ENCODE data around the gene PCDHA1. TPM values are rescaled to one million over a fixed set of nuclear protein-coding genes. Genes with fewer than 3 reads are reported as not detected.
"Not testable (repeated sequence)": the region's sequence is repeated elsewhere in the genome, so short reads cannot be mapped to it uniquely, and the experiment has no call there.

PCDHA1 gene
- total RNA-seq, 1 donor from 2014 or later, result 0.24 TPM

DNA sequence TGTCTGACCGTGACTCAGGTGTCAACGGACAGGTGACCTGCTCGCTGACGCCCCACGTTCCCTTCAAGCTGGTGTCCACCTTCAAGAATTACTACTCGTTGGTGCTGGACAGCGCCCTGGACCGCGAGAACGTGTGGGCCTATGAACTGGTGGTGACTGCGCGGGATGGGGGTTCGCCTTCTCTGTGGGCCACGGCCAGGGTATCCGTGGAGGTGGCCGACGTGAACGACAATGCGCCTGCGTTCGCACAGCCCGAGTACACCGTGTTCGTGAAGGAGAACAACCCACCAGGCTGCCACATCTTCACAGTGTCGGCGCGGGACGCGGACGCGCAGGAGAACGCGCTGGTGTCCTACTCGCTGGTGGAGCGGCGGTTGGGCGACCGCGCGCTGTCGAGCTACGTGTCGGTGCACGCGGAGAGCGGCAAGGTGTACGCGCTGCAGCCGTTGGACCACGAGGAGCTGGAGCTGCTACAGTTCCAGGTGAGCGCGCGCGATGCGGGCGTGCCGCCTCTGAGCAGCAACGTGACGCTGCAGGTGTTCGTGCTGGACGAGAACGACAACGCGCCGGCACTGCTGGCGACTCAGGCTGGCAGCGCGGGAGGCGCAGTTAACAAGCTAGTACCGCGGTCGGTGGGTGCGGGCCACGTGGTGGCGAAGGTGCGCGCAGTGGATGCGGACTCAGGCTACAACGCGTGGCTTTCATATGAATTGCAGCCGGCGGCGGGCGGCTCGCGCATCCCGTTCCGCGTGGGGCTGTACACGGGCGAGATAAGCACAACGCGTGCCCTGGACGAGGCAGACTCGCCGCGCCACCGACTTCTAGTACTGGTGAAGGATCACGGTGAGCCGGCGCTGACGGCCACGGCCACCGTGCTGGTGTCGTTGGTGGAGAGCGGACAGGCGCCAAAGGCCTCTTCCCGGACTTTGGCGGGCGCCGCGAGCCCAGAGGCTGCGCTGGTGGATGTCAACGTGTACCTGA is 84.6 kb downstream of the PCDHA1 start:
- Histone ChIP-seq H3K79me2 (ENCODE audit: low read depth) (peaks cover 11% of the 10 kb centered on the region), H3K4me3 (no peak overlapping the region)
- H3K4me3 Mint-ChIP-seq, result no peak overlapping the region

DNA sequence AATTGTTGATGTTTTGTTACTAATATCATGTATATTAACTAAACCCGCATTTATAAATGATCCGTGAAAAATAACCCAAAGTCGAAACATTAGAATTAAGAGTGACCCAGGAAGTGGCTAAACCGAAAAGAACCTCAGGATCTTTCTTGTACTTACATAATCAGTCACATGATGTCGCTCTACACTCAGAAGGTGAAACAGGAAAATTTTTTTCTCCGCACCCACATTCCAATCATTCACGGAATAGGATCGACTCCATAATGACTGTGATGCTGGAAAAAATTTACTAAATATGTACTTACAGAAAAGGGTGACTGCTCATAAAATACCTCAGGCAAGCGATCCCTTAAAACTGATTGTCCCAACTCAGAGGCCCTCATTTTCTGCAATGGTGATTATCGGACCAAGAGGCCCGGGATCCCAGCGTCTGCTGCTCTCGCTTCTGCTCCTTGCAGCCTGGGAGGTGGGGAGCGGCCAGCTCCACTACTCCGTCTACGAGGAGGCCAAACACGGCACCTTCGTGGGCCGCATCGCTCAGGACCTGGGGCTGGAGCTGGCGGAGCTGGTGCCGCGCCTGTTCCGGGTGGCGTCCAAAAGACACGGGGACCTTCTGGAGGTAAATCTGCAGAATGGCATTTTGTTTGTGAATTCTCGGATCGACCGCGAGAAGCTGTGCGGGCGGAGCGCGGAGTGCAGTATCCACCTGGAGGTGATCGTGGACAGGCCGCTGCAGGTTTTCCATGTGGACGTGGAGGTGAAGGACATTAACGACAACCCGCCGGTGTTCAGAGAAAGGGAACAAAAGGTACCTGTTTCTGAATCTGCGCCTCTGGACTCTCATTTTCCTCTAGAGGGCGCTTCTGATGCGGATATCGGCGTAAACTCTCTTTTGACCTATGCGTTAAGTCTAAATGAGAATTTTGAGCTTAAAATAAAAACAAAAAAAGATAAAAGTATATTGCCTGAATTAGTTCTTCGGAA is 89.4 kb downstream of the PCDHA1 start, which contains the start of gene PCDHA12:
Gene PCDHA12 (plus strand): TSS at position 224 of the 981 bp plus-strand sequence. CDS start 165 bp downstream, at position 389.
- Histone ChIP-seq H3K36me3 (no peaks in the 10 kb centered on the region), H3F3A (ENCODE audit: low read depth) (peaks cover 7% of the 10 kb centered on the region), H3K27ac (no peak within 1 kb of the TSS), H3K4me3 (peak within 1 kb of the TSS; percentile 58), H3K4me1 (no peaks in the 10 kb centered on the region), H3K9ac (no peak within 1 kb of the TSS), H3K27me3 (no peaks in the 10 kb centered on the region), H3K4me2 (peak within 1 kb of the TSS; percentile 56), H2AFZ (replicated peaks) (peak within 1 kb of the TSS; percentile 69), H3K79me2 (ENCODE audit: low read depth) (peaks cover 11% of the 10 kb centered on the region), H3K9me3 (ENCODE audit: low read depth) (no peaks in the 10 kb centered on the region), H4K20me1 (ENCODE audit: low read depth) (no peaks in the 10 kb centered on the region)
- H3K9me3 Mint-ChIP-seq, result peaks cover 38% of the 10 kb centered on the region
- H3K36me3 Mint-ChIP-seq, result peaks cover 49% of the 10 kb centered on the region
- peak within 1 kb of the TSS; percentile 94 for H3K4me3 Mint-ChIP-seq
- peak within 1 kb of the TSS; percentile 90 for H3K27ac Mint-ChIP-seq
- no peak for TF ChIP-seq EZH2 (IDR thresholded peaks at IDR 0.05)
- TF ChIP-seq, protein P1, sequence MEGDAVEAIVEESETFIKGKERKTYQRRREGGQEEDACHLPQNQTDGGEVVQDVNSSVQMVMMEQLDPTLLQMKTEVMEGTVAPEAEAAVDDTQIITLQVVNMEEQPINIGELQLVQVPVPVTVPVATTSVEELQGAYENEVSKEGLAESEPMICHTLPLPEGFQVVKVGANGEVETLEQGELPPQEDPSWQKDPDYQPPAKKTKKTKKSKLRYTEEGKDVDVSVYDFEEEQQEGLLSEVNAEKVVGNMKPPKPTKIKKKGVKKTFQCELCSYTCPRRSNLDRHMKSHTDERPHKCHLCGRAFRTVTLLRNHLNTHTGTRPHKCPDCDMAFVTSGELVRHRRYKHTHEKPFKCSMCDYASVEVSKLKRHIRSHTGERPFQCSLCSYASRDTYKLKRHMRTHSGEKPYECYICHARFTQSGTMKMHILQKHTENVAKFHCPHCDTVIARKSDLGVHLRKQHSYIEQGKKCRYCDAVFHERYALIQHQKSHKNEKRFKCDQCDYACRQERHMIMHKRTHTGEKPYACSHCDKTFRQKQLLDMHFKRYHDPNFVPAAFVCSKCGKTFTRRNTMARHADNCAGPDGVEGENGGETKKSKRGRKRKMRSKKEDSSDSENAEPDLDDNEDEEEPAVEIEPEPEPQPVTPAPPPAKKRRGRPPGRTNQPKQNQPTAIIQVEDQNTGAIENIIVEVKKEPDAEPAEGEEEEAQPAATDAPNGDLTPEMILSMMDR (IDR thresholded peaks at IDR 0.05), result peak; percentile 63
- peaks cover 3% of the 10 kb centered on the region for H3K27me3 Mint-ChIP-seq (ENCODE audit: insufficient read depth, low read depth)
- DNase-seq (ENCODE audit: low spot score), result peak; percentile 68
- H3K4me1 Mint-ChIP-seq, result peaks cover 4% of the 10 kb centered on the region

More for the DNA sequence above, 84.6 kb downstream of the PCDHA1 start:
- Histone ChIP-seq H3K36me3 (peaks cover 4% of the 10 kb centered on the region), H3K4me2 (no peak overlapping the region), H3K9me3 (ENCODE audit: low read depth) (no peaks in the 10 kb centered on the region), H3K9ac (no peak overlapping the region), H3K27me3 (no peaks in the 10 kb centered on the region), H3K4me1 (no peaks in the 10 kb centered on the region), H3K27ac (no peak overlapping the region), H4K20me1 (ENCODE audit: low read depth) (no peaks in the 10 kb centered on the region), H2AFZ (replicated peaks) (no peak overlapping the region), H3F3A (ENCODE audit: low read depth) (peaks cover 7% of the 10 kb centered on the region)
- Mint-ChIP-seq H3K27ac (no peak overlapping the region), H3K36me3 (peaks cover 36% of the 10 kb centered on the region), H3K27me3 (ENCODE audit: insufficient read depth, low read depth) (no peaks in the 10 kb centered on the region), H3K9me3 (peaks cover 25% of the 10 kb centered on the region), H3K4me1 (peaks cover 7% of the 10 kb centered on the region)
- no peak for TF ChIP-seq EZH2 (IDR thresholded peaks at IDR 0.05)
- TF ChIP-seq, protein P1 (IDR thresholded peaks at IDR 0.05), result no peak
- TF ChIP-seq EZH2phosphoT487 (IDR thresholded peaks at IDR 0.05), result no peak
- DNase-seq (ENCODE audit: low spot score), result no peak

DNA sequence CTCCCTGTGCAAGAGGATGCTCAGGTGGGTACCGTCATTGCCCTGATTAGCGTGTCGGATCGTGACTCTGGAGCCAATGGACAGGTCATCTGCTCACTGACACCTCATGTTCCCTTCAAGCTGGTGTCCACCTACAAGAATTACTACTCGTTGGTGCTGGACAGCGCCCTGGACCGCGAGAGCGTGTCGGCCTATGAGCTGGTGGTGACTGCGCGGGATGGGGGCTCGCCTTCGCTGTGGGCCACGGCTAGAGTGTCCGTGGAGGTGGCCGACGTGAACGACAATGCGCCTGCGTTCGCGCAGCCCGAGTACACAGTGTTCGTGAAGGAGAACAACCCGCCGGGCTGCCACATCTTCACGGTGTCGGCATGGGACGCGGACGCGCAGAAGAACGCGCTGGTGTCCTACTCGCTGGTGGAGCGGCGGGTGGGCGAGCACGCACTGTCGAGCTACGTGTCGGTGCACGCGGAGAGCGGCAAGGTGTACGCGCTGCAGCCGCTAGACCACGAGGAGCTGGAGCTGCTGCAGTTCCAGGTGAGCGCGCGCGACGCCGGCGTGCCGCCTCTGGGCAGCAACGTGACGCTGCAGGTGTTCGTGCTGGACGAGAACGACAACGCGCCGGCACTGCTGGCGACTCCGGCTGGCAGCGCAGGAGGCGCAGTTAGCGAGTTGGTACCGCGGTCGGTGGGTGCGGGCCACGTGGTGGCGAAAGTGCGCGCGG is 90.8 kb downstream of the PCDHA1 start:
- not testable (repeated sequence) for H3K27ac Mint-ChIP-seq; H3K27ac ChIP-seq; H3K27me3 Mint-ChIP-seq (ENCODE audit: insufficient read depth, low read depth); H3K4me3 ChIP-seq; H3K9me3 ChIP-seq (ENCODE audit: low read depth); H2AFZ ChIP-seq (replicated peaks); H3K9ac ChIP-seq; H3K36me3 ChIP-seq; H3F3A ChIP-seq (ENCODE audit: low read depth); H3K4me1 ChIP-seq; H3K4me3 Mint-ChIP-seq; H3K4me2 ChIP-seq; H4K20me1 ChIP-seq (ENCODE audit: low read depth); DNase-seq (ENCODE audit: low spot score); H3K4me1 Mint-ChIP-seq; H3K27me3 ChIP-seq
- H3K36me3 Mint-ChIP-seq, result peaks cover 52% of the 10 kb centered on the region
- peaks cover 11% of the 10 kb centered on the region for H3K79me2 ChIP-seq (ENCODE audit: low read depth)
- peaks cover 44% of the 10 kb centered on the region for H3K9me3 Mint-ChIP-seq
